Stimulated activated CD8-positive, alpha-beta memory T cell treated with anti-CD3 and anti-CD28 coated beads, Interleukin-2, amount 100 ng/mL, for 48 hours (primary cell): ENCODE data around the gene PRDX5.
A peak's percentile ranks its signal among the peaks of the same experiment; 100 is the strongest.

Source experiments
- DNase-seq, 2 donors: peaks; one replicate each; pipeline ENCODE4 v3.0.0-alpha.2; 2020; ENCODE audit warnings: low read depth in 2 of 2

PRDX5 gene

DNA sequence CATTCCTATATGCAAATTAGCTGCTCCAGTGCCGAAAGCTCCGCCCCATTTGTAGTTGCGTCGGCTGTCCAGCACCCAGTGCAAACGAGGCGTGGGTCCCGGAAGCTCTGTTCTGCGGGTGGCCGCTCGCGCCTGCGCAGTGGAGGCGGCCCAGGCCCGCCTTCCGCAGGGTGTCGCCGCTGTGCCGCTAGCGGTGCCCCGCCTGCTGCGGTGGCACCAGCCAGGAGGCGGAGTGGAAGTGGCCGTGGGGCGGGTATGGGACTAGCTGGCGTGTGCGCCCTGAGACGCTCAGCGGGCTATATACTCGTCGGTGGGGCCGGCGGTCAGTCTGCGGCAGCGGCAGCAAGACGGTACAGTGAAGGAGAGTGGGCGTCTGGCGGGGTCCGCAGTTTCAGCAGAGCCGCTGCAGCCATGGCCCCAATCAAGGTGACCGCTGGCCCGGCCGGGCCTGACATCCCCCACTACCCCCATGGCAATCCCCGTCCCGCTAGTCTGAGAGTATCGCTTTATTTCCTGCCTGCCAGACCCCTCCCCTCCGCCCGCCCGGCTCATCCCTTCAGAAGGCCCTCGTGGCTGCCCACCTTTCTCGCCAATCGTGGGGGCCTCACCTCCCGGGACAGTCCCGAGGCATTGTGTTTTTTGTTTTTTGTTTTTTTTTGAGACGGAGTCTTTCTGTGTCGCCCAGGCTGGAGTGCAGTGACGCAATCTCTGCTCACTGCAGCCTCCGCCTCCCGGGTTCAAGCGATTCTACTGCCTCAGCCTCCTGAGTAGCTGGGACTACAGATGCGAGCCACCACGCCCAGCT is at the start of gene PRDX5:
Gene PRDX5 (plus strand): TSS at position 161 of the 805 bp plus-strand sequence. CDS start 95 bp downstream, at position 256.
- DNase-seq, result peak; percentile 89 to 93

DNA sequence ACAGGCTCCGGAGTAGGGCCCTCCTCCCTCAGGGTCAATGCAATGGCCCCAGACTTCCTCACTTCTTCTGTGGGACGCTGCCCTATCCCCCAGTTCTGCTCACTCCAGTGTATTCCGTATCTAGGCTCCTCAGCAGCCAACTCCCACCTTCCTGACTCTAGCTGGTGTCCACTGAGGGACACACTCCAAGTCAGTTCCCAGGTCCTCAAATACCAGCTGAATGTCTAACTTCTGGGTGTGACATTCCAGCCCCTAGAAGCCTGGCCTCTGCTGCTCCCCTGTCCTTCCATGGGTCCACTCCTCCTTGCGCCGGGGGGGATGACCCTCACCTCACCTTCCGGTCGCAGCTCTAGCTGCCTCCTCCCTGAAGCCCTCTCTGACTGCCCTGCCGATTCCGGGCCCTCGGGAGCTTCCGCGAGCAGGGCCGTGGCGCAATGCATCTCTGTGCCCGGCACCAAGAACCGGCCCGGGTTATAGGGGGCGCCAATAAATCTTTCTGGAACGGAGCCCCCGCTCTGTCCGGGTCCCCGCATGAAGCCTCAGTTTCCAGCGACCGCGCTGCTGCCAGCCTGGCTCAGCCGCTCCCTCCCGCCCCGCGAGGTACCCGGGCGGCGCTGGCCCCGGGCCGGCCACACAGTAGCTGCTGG is 48.9 kb upstream of the PRDX5 start:
- peak in 1 of 2 donors; percentile 45 for DNase-seq

DNA sequence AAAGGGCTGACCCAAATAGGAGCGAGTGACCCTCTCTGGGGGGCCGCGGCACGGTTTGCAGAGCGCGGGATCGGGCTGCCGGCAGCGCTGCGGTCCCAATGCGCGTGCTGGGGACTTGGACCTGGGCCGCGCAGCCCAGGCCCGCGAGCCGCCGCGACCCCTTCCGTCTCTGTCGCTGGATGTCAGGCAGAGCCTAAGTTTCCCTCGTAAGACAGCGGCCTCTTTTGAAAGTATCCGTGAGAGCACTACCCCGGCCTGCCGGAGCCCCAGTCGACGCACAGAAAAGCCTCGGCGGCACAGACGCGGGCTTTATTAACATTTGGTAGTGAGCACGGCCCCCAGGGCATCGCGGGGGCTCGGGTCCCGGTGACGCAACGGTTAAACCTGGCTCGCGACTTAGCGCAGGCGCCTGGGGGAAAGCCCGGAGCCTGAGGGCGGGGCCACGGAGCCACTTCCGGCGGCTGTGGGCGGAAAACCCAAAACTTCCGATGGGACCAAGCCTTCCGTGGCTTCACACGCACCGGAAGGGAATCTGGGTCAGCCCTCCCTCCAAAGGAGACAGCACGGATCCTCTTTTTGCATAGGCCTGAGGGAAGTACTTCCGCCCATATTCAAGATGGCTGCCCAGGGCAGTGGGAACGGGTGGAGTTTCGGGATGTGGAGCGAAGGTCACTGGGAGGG is 48.2 kb upstream of the PRDX5 start:
- DNase-seq, result peak; percentile 96 to 98

DNA sequence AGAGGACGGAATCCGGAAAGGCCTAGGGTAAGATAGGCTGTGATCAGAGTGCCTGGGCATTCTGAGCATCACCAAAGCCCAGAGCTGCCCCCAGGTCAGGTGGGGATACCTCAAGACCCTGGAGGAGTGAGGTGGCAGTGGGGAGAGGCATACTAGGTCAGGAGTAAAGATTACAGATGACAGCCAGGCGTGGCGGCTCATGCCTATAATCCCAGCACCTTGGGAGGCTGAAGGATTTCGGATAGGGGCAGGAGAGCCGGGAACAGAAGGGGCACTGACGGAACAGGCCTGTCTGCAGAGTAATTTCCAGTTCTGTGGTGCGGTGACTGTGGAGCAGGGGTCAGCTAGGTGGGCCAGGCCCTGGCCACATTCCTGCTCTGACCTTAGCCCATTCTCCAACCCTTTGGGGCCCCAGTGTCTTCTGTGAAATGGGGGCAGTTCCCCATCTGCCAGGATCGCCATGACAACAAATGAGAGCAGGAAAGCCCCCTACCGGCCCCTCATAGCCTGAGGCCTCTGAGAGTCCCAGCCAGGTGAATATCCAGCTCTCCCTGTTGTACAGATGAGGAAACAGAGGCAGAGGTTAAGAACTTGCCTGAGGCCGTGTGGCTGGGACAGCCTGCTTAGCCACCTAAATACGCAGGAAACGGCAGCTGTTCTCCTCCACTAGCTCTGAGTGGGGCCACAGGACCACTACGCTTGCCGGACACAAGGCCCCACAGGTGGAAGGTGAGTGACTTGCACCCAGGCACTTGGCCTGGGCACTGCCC is 42.7 kb upstream of the PRDX5 start:
- DNase-seq, result no peak

DNA sequence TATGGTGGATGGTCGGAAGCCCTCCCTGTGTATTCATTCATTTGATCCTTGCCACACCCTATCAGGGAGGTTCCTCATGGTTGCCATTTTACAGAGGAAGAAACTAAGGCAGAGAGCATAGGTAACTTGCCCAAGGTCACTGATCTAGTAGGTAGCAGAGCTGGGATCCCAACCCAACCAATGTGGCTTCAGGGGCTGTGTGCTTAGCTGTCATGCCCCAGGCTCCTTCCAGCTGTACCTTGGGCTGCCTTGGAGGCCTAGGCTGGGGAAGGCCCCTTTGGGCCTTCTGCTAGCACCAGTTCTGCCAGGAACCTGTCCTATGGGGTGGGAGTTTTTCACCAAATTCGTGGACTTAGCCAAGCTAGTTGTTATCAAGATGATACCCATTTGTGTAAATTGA is 42.1 kb upstream of the PRDX5 start:
- DNase-seq, result no peak

DNA sequence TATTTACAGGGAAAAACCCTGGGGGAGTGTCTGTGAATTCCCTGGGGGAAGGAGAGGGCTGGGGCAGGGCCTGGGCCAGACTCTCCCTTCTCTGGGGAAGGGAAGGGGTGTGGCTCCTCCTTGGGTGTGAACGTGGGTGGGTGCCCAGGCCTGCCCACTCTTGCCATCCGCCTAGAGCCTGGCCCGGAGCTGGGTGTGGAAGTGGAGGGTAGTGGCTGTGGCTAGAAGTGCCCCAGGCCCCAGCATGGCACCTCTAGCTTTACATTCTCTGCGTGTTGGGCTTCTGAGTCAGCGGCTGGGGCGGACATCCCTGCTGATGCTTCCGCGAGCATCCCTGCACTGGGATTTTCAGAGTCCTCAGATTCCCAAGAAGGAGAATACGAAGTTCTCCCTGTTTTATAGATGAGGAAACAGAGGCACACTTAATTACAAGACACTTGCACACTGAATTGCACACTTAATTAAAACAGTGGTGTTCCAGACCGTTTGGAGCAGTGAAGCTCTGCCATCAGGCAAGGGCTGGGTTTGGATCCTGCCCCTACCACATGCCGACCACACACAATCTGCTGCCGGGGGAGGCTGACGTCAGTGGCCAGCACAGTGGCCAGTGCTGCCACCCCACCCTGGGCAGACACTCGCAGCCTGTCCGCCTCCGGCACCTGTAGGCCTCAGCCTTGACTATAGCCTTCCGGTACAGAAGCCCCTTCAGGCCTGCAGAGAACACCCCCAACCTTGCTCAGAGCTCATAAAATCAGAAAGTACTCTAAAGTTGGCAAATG is 41.1 kb upstream of the PRDX5 start:
- no peak for DNase-seq

DNA sequence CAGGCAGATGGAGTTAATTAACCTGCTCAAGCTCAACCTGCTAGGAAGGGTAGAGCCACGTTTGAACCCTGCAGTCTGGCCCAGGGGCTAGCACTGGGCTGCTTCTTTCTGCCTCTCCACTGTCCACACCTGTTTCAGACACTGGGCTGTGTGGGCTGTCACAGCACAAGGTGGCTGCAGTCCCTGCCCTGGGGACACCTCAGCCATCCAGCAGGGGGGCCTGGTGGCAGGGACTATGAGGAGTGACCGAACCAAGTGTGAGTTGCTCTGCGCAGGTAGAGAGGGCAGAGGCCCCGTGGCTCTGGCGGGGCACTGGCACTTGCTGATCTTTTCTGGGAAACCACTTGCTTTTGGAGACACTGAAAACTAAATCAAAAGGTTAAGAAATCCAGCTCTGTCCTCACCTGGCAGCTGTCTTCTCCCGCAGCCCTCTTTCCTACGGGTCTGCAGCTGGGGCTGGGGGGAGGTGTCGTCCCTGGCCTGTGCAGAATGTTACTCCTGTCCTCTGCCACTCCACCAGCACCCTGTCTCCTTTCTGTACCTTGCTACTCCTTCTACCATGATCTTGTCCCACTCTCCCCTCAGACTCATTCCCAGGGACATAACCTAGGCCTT is 39.2 kb upstream of the PRDX5 start:
- no peak for DNase-seq

DNA sequence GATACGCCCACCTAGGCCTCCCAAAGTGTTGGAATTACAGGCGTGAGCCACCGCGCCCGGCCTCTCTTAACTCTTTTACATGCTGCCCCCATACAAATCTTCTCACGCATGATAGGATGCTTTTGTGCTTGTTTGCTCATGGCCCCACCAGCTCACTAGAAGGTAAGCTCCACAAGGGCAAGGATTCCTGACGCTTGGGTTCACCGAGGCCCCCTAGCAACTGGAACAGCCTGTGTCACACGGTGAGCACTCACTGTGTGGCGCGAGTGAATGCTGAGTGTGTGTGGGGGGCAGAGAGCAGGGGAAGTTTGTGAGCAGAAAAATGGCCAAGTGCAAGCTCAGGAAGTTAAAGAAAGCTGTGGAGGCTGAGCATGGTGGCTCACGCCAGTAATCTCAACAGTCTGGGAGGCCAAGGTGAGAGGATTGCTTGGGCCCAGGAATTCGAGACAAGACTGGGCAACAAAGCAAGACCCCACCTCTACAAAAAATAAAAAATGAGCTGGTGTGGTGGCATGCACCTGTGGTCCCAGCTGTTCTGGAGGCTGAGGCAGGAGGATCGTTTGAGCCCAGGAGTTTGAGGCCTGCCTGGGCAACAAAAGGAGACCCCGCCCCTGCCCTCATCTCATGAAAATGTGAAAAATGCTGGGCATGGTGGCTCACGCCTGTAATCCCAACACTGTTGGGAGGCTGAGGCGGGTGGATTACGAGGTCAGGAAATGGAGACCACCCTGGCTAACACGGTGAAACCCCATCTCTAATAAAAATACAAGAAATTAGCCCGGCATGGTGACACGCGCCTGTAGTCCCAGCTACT is 35.8 kb upstream of the PRDX5 start:
- no peak for DNase-seq

DNA sequence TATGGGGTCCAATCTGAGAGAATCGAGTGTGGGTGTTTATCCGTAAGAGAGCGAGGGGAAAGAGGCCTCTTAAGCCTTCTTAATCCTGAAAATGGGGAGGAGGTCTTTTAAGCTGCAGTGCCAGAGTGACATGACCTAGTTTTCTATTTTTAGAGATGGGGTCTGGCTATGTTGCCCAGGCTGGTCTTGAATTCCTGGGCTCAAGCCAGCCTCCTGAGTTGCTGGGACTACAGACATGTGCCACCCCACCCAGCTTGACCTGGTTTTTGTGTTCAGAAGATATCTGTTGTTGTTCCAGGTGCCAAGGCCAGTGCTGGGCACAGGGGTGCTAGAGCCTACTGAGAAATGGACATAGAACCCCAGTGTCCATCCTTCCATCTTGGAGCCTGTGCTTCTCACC is 34.8 kb upstream of the PRDX5 start:
- no peak for DNase-seq

DNA sequence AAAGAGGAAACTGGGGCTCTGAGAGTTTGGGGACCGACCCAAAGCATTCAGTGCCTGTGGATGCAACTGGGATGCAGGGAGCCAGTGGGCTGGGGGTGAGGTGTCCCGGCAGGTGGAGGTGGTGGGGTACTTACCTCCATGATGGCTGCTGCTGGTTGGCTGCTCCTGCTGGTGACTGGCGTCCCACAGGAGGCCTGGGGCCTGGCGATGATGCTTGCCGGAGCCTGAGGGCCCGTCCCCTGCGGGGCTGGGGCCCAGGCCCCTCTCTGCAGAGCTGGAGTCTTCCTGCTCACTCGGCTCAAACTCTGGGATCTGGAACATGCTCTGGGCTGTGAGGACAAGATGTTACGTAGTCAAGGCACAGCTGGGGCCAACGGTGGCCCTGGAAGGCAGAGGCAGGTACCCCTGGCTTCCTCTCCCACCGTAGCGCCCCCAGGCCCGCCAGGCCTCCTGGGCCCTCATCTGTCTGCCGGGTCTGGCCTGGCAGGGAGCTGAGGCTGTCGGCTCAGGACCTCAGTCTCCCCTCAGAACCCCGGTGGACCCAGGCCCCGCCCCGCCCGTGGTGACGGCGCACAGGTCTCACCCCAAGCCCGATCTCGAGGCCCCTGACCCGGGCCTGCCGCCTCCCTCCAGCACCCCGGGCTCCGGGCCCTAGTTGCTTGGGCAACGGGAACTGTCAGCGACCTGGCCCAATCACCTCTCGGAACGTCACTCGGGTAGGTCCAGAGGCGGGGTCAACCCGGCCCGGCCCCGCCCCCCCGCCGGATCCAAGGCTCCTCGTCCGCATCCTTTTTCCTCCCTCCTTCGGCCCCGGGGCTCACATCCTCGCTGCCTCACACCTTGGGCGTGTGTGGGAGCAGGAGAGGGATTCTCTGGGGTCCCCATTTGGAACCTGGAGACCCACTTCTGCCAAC is 33.6 kb upstream of the PRDX5 start, which contains the start of gene BAD:
Gene BAD (minus strand): TSS at position 618 of the 914 bp plus-strand sequence. CDS start 297 bp downstream, at position 321.
- peak; percentile 88 to 93 for DNase-seq

DNA sequence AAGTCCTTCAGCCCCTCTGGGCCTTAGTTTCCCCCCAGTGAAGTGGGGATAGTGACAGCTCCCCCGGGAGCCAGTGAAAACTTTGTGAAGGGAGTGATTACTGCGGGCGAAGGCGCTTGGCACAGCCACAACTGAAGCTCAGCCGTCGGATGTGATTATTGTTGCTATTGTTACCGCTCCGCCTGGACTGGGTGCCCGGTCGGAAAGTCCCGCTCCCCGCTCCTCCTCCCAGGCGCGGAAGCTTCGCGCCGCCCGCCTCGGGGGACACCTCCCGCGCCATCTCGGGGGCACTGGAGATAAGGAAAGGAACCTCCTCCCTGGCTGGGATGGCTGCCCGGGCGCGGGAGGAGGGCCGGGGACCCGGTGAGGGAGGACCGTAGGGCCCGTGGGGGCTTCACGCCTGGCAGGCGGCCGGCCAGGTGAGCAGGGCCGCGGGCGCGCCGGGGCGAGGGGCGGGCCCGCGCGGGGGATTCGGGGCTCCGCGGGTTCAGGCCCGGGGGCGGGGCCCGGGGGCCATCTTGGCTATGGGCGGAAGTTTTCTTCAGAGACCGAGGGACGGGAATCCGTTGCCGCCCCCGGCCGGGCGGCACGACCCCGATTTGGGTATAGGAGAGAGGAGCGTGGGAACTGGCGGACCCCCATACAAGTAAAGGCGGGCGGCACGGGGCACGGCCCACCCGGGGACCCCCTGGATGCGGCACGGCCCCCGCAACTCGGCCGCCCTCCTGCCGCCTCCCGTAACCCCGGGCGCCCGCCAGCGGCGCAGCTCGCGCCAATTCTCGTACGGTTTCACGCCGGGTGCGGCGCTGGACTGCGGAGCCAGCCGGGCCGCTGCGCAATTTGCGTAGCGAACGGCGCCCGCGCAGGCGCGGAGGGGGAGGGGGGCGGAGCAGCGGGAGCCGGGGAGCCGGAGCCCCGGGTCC is 32.7 kb upstream of the PRDX5 start, which contains the start of gene GPR137:
Gene GPR137 (plus strand): TSS at position 887 of the 923 bp plus-strand sequence. CDS start 677 bp downstream, outside the sequence.
- peak; percentile 84 to 87 for DNase-seq

DNA sequence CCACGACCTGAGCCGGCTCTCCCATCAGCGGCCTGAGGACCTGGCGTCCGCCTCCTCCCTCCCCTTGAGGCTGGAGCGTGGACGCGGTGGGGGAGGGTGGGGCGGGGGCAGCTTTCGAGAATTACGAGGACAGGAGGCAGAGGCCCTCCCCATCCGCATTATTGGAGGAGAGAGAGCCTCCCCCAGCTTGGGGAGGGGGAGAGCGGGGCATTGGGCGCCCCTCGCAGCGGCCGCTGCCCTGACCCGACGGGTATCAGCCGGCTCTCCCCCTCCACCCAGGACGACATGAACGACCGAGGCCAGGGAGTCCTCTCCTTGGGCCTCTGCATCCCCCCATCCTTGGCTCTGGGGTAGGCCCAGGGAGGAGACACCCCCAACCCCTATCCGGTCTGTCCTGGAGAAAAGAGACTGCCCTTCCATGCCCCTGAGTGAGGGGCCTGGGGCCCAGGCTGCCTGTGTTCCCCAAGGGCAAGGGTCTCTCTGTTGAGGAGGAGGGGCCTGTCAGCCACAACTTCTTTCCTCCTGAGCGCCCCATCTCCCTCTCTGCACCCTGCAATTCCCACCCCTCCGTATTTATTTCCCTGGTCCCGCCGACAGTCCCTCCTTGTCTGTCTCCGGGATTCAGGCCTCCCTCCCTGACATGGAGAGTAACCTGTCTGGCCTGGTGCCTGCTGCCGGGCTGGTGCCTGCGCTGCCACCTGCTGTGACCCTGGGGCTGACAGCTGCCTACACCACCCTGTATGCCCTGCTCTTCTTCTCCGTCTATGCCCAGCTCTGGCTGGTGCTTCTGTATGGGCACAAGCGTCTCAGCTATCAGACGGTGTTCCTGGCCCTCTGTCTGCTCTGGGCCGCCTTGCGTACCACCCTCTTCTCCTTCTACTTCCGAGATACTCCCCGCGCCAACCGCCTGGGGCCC is 31.8 kb upstream of the PRDX5 start:
- no peak for DNase-seq

DNA sequence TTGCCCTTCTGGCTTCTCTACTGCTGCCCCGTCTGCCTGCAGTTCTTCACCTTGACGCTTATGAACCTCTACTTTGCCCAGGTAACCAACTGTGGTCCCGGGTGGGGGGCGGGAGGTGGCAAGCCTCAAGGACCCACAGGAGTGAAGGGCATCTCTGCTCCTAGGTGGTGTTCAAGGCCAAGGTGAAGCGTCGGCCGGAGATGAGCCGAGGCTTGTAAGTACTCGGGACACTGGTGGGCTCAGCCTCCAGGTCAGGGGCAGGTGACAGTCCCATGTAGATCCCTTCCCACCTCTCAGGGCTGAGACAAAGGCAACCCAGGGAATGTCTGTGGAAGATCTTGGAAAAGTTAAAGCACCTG is 31.1 kb upstream of the PRDX5 start:
- DNase-seq, result no peak

DNA sequence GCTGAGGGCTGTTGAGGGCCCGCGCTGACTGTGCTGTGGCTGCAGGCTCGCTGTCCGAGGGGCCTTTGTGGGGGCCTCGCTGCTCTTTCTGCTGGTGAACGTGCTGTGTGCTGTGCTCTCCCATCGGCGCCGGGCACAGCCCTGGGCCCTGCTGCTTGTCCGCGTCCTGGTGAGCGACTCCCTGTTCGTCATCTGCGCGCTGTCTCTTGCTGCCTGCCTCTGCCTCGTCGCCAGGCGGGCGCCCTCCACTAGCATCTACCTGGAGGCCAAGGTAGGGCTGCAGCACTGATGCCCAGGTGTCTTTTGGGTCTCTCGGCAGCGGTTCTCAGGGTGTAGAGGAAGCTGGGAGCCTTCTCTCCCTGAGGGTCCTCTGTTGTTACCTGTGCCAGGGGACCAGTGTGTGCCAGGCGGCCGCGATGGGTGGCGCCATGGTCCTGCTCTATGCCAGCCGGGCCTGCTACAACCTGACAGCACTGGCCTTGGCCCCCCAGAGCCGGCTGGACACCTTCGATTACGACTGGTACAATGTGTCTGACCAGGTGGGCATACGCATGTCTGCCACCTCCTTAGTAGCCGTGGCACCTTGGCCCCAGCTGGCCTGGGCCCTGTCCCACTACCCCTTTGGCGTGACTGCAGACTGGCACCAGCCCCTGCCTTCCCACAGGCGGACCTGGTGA is 30.1 kb upstream of the PRDX5 start:
- DNase-seq, result no peak

DNA sequence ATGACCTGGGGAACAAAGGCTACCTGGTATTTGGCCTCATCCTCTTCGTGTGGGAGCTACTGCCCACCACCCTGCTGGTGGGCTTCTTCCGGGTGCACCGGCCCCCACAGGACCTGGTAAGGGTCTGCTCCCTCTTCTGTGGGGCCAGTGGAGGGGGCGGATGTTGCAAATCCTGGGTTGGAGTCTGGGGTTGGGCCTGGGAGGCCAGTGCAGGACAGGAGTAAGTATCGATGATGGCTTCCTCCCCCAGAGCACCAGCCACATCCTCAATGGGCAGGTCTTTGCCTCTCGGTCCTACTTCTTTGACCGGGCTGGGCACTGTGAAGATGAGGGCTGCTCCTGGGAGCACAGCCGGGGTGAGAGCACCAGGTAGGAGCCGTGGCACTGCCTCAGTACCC is 29.6 kb upstream of the PRDX5 start:
- no peak for DNase-seq
